Heart left ventricle (tissue), 16 donors: ENCODE data around the gene UGGT2. TPM values are rescaled to one million over a fixed set of nuclear protein-coding genes. Genes with fewer than 3 reads are reported as not detected.

Experiments used
- ATAC-seq, 4 donors: fragments of 200-7000 bp; cut with Tn5 transposase; one replicate each; pipeline ENCODE4 v1.9.1; 2020 to 2022; ENCODE audit warnings: moderate library complexity in 4 of 4, mild to moderate bottlenecking in 3 of 4, moderate number of reproducible peaks in 1 of 4
- DNase-seq, 5 donors: peaks; one replicate each; pipeline ENCODE4 v3.0.0-alpha.2; 2020
- H3K27ac ChIP-seq, 12 donors: fragments of 200-600 bp; sonication (generic) in 4 of 12; one replicate each; pipeline versions ENCODE4 v1.5.0 to v1.8.0; 2016 to 2022; ENCODE audit warnings: mild to moderate bottlenecking in 2 of 12
- H3K27me3 ChIP-seq, 9 donors: fragments of 200-600 bp; sonication (generic) in 2 of 9; one replicate each; pipeline versions ENCODE4 v1.5.1 to v1.8.0; 2016 to 2022; ENCODE audit warnings: mild to moderate bottlenecking in 3 of 9
- H3K36me3 ChIP-seq, 9 donors: fragments of 200-600 bp; sonication (generic) in 2 of 9; one replicate each; pipeline versions ENCODE4 v1.5.0 to v1.8.0; 2018 to 2022; ENCODE audit warnings: mild to moderate bottlenecking in 2 of 9
- H3K4me1 ChIP-seq, 12 donors: fragments of 200-600 bp; sonication (generic) in 4 of 12; one replicate each; pipeline versions ENCODE4 v1.5.0 to v1.8.0; 2016 to 2022; ENCODE audit warnings: mild to moderate bottlenecking in 3 of 12
- H3K4me3 ChIP-seq, 12 donors: fragments of 200-600 bp; sonication (generic) in 4 of 12; one replicate each; pipeline versions ENCODE4 v1.5.0 to v1.8.0; 2017 to 2022; ENCODE audit warnings: mild to moderate bottlenecking in 9 of 12, moderate library complexity in 4 of 12
- H3K9me3 ChIP-seq, 12 donors: fragments of 200-600 bp; sonication (generic) in 4 of 12; one replicate each; pipeline versions ENCODE4 v1.5.0 to v1.8.0; 2016 to 2022; ENCODE audit warnings: mild to moderate bottlenecking in 1 of 12
- POLR2A ChIP-seq, 2 donors: fragments of 450-650 bp; IDR thresholded peaks; one replicate each; pipeline ENCODE4 v1.6.1; 2017; ENCODE audit warnings: antibody characterized with exemption in 2 of 2, mild to moderate bottlenecking in 2 of 2, moderate library complexity in 2 of 2
- WGBS, 4 donors: extraction: QIAGEN DNeasy Blood & Tissue Kit in 2 of 4; methylation state at CpG; one replicate each; pipeline versions ENCODE4 v1.1.5 to v1.1.7; 2013 to 2018; 5-methylcytosine and 5-hydroxymethylcytosine counted together
- intact Hi-C, 10 donors: fragments of 100-400 bp; cut with DNase I; formaldehyde crosslinking; loops; one replicate each; pipeline versions ENCODE4 v1.11.1 to v1.14.2; 2022
- polyA plus RNA-seq, 2 donors: library from polyadenylated mRNA; stranded (reverse); fragments of 200-250 nt; gene quantifications; one replicate each; pipeline ENCODE4 v1.2.3, GENCODE V29; 2013
- total RNA-seq, 9 donors: library from RNA; depleted of rRNA in 2 of 9; stranded (reverse); fragments of >200 nt in 2 of 9; fragmentation: NEBNext Ultra II Directional in 3 of 9; extraction: Animal tissue kit (Norgen Biotek cat#: 25700) in 3 of 9; gene quantifications; one replicate each; pipeline versions ENCODE4 v1.1.0 to v1.2.4, GENCODE V29; 2016 to 2023
- TF ChIP-seq, protein P1 (sequence below), 12 donors: fragments of 200-600 bp; sonication (generic) in 4 of 12; IDR thresholded peaks; one replicate each; pipeline versions ENCODE4 v1.5.0 to v1.8.0; 2018 to 2022; ENCODE audit warnings: antibody characterized with exemption in 12 of 12, mild to moderate bottlenecking in 5 of 12
- donor health status: ischemic (EF 13 %, LVEDD 7.1; RV severe dilation, severe dysfunction).
- donor health status: healthy with polysubstance abuse.
- donor health status: DM: no; HTN: yes; CAD: no.
- donor health status: DM: no; HTN: no; CAD: no.
- donor health status: ischemic (EF 25% LVEDD 6.9; RV normal size, moderate dysfunction).
- donor health status: ischemic (EF 25% LVEDD 5.7; RV mildly dilated, moderate dysfunction).
- donor health status: healthy.
- donor health status: DM: yes; HTN: yes; CAD: no.
- donor health status: ischemic (EF 35%, LVEDD 5.7; RV mildly dilated, moderate dysfunction).
- donor health status: nonischemic (EF 11% LVEDD 7.7; RV severe dilation, severe dysfunction).
- donor health status: DM: yes; HTN: yes; CAD: no.
- donor health status: PGD.
- donor health status: ischemic (EF 29% LVEDD 5.4; RV normal size, mild dysfunction).
- donor health status: nonischemic (EF 23%, LVEDD 6.1; RV moderate dilation, normal function).

Gene UGGT2
- total and polyA plus RNA-seq, 11 donors: 4.3 to 15.9 (median 13.3) TPM

DNA sequence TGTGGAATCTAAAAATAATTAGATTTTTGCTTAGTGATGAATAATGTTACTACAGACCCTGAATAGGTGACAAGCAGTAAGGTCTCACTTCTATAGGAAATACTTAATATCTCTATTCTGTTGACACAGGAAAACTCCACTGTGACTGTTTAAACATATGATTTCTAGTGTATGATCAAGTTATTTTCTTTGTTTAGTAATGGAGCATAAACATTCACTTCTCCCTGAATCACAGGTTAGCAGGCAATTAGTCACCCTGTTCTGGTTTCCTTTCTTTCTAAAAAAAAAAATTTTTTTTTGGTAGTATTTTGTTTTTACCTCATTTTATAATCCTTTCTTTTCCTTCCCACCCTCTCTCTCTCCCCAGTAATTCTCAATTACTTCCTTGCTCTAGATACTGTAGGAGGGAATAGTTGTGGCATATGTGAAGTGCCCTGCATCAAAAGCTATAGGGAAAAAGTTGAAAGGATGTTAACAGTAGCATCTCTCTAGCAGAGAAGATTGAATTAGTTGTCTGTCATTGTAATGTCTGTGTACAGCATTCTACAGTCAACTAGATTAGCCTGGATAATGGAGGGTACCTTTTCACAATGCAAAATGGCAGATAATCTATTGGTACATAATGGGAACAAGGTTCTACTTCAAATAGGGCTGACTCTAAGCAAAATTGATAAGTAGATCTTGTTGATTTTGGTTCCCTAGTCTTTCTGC, 40.2 kb upstream of the UGGT2 start:
- Histone ChIP-seq H3K36me3 (no peaks in the 10 kb centered on the region), H3K27ac (no peak overlapping the region), H3K9me3 (no peaks in the 10 kb centered on the region), H3K4me1 (peaks cover 0 to 23% (median 1%) of the 10 kb centered on the region in 12 donors), H3K27me3 (peaks cover 9 to 67% (median 43%) of the 10 kb centered on the region in 9 donors), H3K4me3 (no peak overlapping the region)
- intact Hi-C loops: no loop called here
- DNase-seq (no peak), ATAC-seq (no peak)
- TF ChIP-seq POLR2A (IDR thresholded peaks at IDR 0.05): no peak
- TF ChIP-seq, protein P1, sequence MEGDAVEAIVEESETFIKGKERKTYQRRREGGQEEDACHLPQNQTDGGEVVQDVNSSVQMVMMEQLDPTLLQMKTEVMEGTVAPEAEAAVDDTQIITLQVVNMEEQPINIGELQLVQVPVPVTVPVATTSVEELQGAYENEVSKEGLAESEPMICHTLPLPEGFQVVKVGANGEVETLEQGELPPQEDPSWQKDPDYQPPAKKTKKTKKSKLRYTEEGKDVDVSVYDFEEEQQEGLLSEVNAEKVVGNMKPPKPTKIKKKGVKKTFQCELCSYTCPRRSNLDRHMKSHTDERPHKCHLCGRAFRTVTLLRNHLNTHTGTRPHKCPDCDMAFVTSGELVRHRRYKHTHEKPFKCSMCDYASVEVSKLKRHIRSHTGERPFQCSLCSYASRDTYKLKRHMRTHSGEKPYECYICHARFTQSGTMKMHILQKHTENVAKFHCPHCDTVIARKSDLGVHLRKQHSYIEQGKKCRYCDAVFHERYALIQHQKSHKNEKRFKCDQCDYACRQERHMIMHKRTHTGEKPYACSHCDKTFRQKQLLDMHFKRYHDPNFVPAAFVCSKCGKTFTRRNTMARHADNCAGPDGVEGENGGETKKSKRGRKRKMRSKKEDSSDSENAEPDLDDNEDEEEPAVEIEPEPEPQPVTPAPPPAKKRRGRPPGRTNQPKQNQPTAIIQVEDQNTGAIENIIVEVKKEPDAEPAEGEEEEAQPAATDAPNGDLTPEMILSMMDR (IDR thresholded peaks at IDR 0.05): no peak

DNA sequence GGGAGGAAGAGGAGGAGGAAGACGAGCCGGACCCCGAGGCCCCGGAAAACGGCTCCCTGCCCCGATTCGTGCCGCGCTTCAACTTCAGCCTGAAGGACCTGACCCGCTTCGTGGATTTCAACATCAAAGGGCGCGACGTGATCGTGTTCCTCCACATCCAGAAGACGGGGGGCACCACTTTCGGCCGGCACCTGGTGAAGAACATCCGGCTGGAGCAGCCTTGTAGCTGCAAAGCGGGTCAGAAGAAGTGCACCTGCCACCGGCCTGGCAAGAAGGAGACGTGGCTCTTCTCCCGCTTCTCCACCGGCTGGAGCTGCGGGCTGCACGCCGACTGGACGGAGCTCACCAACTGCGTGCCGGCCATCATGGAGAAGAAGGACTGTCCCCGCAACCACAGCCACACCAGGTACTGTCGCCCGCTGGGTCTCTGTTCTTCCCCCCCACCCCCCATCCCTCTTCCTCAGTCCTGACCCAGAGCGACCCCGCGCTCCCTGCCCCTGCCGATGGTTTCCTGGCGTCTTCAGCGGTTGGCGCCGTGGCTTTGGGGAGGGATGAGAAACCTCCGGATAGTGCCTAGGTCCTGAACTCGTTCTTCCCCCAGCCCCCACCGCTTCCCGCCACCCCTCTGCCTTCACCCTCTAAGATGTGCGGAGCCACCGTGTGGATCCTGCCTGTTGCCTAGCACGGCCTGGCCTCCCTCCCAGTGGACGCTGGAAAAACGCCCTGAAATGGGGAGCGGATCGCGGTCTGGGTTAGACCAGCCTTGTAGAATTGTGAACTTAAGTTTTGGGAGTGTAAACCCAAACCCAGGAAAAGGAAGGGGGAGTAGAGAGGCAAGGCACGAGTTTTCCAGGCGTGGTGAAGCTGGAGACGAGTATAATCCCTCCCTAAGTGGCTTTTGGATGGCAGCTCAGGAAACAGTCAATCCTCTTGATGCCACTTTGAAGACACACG, 38.2 kb upstream of the UGGT2 start:
- WGBS, 4 donors: 2 to 3% (median 2%) methylated on average over 35 to 57 of the region's 57 CpGs
- peaks cover 14 to 85% (median 48%) of the 10 kb centered on the region in 9 donors for H3K27me3 ChIP-seq
- no peaks in the 10 kb centered on the region for H3K9me3 ChIP-seq
- intact Hi-C loops: no loop called here
- peak in 3 of 4 donors; percentile 36 to 73 (median 71) for ATAC-seq
- TF ChIP-seq POLR2A (IDR thresholded peaks at IDR 0.05): no peak
- TF ChIP-seq, protein P1 (IDR thresholded peaks at IDR 0.05): no peak
- peaks cover 0 to 23% (median 1%) of the 10 kb centered on the region in 12 donors for H3K4me1 ChIP-seq
- no peaks in the 10 kb centered on the region for H3K36me3 ChIP-seq
- DNase-seq: peak in 2 of 5 donors; percentile 22 to 60
- H3K4me3 ChIP-seq: peak overlapping the region in 10 of 12 donors; percentile 38 to 57 (median 48)
- H3K27ac ChIP-seq: no peak overlapping the region

DNA sequence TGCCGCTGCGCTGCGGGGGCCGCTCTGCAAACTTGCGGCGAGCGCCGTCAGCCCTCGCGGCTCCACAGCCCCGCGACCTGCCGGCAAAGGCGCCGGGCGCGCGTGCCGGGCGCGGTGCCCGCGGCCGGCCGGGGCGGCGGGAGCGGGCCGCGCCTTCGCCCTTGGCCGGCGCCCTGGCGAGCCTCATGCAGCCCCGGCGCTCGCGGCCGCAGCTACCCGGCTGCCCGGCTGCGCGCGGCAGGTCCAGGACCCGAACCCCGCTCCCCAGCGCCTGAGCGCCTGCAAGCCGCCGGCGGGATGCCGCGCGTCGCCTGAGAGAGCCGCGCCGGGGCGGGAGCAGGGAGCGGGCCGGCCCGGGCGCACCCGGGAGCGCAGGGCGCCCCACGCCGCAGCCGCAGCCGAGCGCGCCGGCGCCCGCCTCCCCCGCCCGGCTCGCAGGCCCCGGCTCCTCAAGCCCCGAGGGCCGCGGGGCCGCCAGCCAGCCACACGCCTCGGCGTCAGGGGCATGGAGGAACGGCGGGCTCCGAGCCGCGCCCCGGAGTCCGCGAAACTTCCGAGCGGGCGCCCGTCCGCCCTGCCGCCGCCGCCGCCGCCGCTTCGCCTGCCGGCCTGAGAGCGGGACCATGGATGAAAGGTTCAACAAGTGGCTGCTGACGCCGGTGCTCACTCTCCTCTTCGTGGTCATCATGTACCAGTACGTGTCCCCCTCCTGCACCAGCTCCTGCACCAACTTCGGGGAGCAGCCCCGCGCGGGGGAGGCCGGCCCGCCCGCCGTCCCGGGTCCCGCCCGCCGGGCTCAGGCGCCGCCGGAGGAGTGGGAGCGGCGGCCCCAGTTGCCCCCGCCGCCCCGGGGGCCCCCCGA, 37.3 kb upstream of the UGGT2 start:
- ATAC-seq: peak in 1 of 4 donors; percentile 12
- Histone ChIP-seq H3K27me3 (peaks cover 14 to 91% (median 48%) of the 10 kb centered on the region in 9 donors), H3K27ac (no peak overlapping the region), H3K4me3 (peak overlapping the region in 11 of 12 donors; percentile 39 to 57 (median 49)), H3K4me1 (peaks cover 0 to 23% (median 1%) of the 10 kb centered on the region in 12 donors), H3K9me3 (no peaks in the 10 kb centered on the region), H3K36me3 (no peaks in the 10 kb centered on the region)
- WGBS, 4 donors: 0 to 1% (median 1%) methylated on average over 26 to 133 of the region's 133 CpGs
- peak in 1 of 5 donors; percentile 57 for DNase-seq
- TF ChIP-seq, protein P1 (IDR thresholded peaks at IDR 0.05): no peak
- TF ChIP-seq POLR2A (IDR thresholded peaks at IDR 0.05): no peak
- intact Hi-C loops: no loop called here
